Activated CD8-positive, alpha-beta memory T cell treated with anti-CD3 and anti-CD28 coated beads, Interleukin-2, amount 10 ng/mL, durations not matched to agents 7 days and 5 days (primary cell): ENCODE data around the gene GPRIN2. TPM values are rescaled to one million over a fixed set of nuclear protein-coding genes. Genes with fewer than 3 reads are reported as not detected.
"Not testable (repeated sequence)": the region's sequence is repeated elsewhere in the genome, so short reads cannot be mapped to it uniquely, and the experiment has no call there.

Source experiments
- ATAC-seq: fragments of 150-1000 bp; cut with Tn5 transposase; one replicate; pipeline ENCODE4 v1.10.0; 2021; ENCODE audit warnings: moderate library complexity
- CTCF ChIA-PET: fragments of 350-600 bp; sonication (Branson Sonifier 250); formaldehyde crosslinking; loops from one replicate; lab custom pipeline; 2021; ENCODE audit warnings: antibody characterized with exemption; lab: Charles Lee
- DNase-seq: peaks from one replicate; pipeline ENCODE4 v3.0.0-alpha.2; 2020
- H3K27ac Mint-ChIP-seq: one replicate; pipeline ENCODE4 v1.8.0; 2021; ENCODE audit warnings: mild to moderate bottlenecking, mixed read lengths
- H3K27me3 Mint-ChIP-seq: one replicate; pipeline ENCODE4 v1.8.0; 2021; ENCODE audit warnings: mixed read lengths
- H3K36me3 Mint-ChIP-seq: one replicate; pipeline ENCODE4 v1.8.0; 2021; ENCODE audit warnings: mild to moderate bottlenecking, mixed read lengths
- H3K4me1 Mint-ChIP-seq: one replicate; pipeline ENCODE4 v1.8.0; 2021; ENCODE audit warnings: mixed read lengths
- H3K4me3 Mint-ChIP-seq: one replicate; pipeline ENCODE4 v1.8.0; 2021; ENCODE audit warnings: mild to moderate bottlenecking, moderate library complexity, mixed read lengths
- H3K9me3 Mint-ChIP-seq: one replicate; pipeline ENCODE4 v1.8.0; 2022; ENCODE audit warnings: low read depth, mixed read lengths
- total RNA-seq, 2 experiments: library from RNA; stranded (reverse); gene quantifications; one replicate each; pipeline ENCODE4 v1.2.3, GENCODE V29; 2021

The GPRIN2 gene
- total RNA-seq, 2 experiments from 2014 or later = not detected

- H3K27ac Mint-ChIP-seq = no peak overlapping the region
- DNase-seq = no peak
- no peaks in the 10 kb centered on the region for H3K4me1 Mint-ChIP-seq
- H3K9me3 Mint-ChIP-seq = no peaks in the 10 kb centered on the region
- CTCF ChIA-PET = no interaction called here
- H3K27me3 Mint-ChIP-seq = no peaks in the 10 kb centered on the region
- no peak overlapping the region for H3K4me3 Mint-ChIP-seq
- H3K36me3 Mint-ChIP-seq = no peaks in the 10 kb centered on the region
- no peak for ATAC-seq
These were observed 36.1 kb downstream of the GPRIN2 start for GRCh38 chr10:46520381-46520780.

- no peak overlapping the region for H3K27ac Mint-ChIP-seq
- CTCF ChIA-PET = interaction anchor here (0.6 to 1.1 kb wide), 2 partner anchors 10 to 1693 kb away, joined by 3 to 4 read pairs; no protein-coding TSS in a partner anchor
- H3K4me1 Mint-ChIP-seq = no peaks in the 10 kb centered on the region
- ATAC-seq = no peak
- H3K9me3 Mint-ChIP-seq = no peaks in the 10 kb centered on the region
- H3K27me3 Mint-ChIP-seq = no peaks in the 10 kb centered on the region
- peak; percentile 43 for DNase-seq
- H3K4me3 Mint-ChIP-seq = no peak overlapping the region
- no peaks in the 10 kb centered on the region for H3K36me3 Mint-ChIP-seq
These were observed 38.3 kb downstream of the GPRIN2 start for GRCh38 chr10:46518028-46518725.

- ATAC-seq (no peak), DNase-seq (peak; percentile 34)
- CTCF ChIA-PET = interaction anchor here (1.1 kb wide), 1 partner anchor 10 kb away, joined by 4 read pairs; no protein-coding TSS in a partner anchor
- H3K36me3 Mint-ChIP-seq = no peaks in the 10 kb centered on the region
- no peak overlapping the region for H3K4me3 Mint-ChIP-seq
- no peak overlapping the region for H3K27ac Mint-ChIP-seq
- no peaks in the 10 kb centered on the region for H3K4me1 Mint-ChIP-seq
- no peaks in the 10 kb centered on the region for H3K9me3 Mint-ChIP-seq
- H3K27me3 Mint-ChIP-seq = no peaks in the 10 kb centered on the region
These were observed 38.9 kb downstream of the GPRIN2 start for GRCh38 chr10:46517541-46517940.

- CTCF ChIA-PET = no interaction called here
- ATAC-seq (no peak), DNase-seq (peak; percentile 40)
- no peak overlapping the region for H3K27ac Mint-ChIP-seq
- no peaks in the 10 kb centered on the region for H3K27me3 Mint-ChIP-seq
- no peaks in the 10 kb centered on the region for H3K4me1 Mint-ChIP-seq
- no peaks in the 10 kb centered on the region for H3K36me3 Mint-ChIP-seq
- H3K4me3 Mint-ChIP-seq = no peak overlapping the region
- H3K9me3 Mint-ChIP-seq = no peaks in the 10 kb centered on the region
These were observed 39.6 kb downstream of the GPRIN2 start for GRCh38 chr10:46516660-46517416.

- H3K27ac Mint-ChIP-seq = no peak overlapping the region
- CTCF ChIA-PET = no interaction called here
- DNase-seq = peak; percentile 40
- H3K27me3 Mint-ChIP-seq = no peaks in the 10 kb centered on the region
- no peaks in the 10 kb centered on the region for H3K9me3 Mint-ChIP-seq
- H3K4me1 Mint-ChIP-seq = no peaks in the 10 kb centered on the region
- no peaks in the 10 kb centered on the region for H3K36me3 Mint-ChIP-seq
- no peak overlapping the region for H3K4me3 Mint-ChIP-seq
- ATAC-seq = no peak
These were observed 40.7 kb downstream of the GPRIN2 start for GRCh38 chr10:46515793-46516192.

GRCh38 chr10:46515366-46515765 is 41.1 kb downstream of the GPRIN2 start:
- CTCF ChIA-PET = no interaction called here
- Mint-ChIP-seq H3K9me3 (no peaks in the 10 kb centered on the region), H3K36me3 (no peaks in the 10 kb centered on the region), H3K27ac (no peak overlapping the region), H3K4me1 (no peaks in the 10 kb centered on the region), H3K4me3 (no peak overlapping the region), H3K27me3 (no peaks in the 10 kb centered on the region)
- no peak for ATAC-seq
- no peak for DNase-seq

- DNase-seq (peak; percentile 39), ATAC-seq (no peak)
- Mint-ChIP-seq H3K4me3 (no peak overlapping the region), H3K27ac (no peak overlapping the region), H3K27me3 (no peaks in the 10 kb centered on the region), H3K36me3 (no peaks in the 10 kb centered on the region), H3K9me3 (no peaks in the 10 kb centered on the region), H3K4me1 (no peaks in the 10 kb centered on the region)
- CTCF ChIA-PET = no interaction called here
These were observed 41.6 kb downstream of the GPRIN2 start for GRCh38 chr10:46514899-46515298.

- ATAC-seq (no peak), DNase-seq (peak; percentile 40)
- Mint-ChIP-seq H3K9me3 (no peaks in the 10 kb centered on the region), H3K4me1 (no peaks in the 10 kb centered on the region), H3K27me3 (no peaks in the 10 kb centered on the region), H3K27ac (no peak overlapping the region), H3K4me3 (no peak overlapping the region), H3K36me3 (no peaks in the 10 kb centered on the region)
- CTCF ChIA-PET = no interaction called here
These were observed 42.0 kb downstream of the GPRIN2 start for GRCh38 chr10:46514431-46514861.

- not testable (repeated sequence) for H3K27ac Mint-ChIP-seq, H3K27me3 Mint-ChIP-seq
These were observed 43.1 kb downstream of the GPRIN2 start for GRCh38 chr10:46513333-46513732.

GRCh38 chr10:46512725-46513124 is 43.7 kb downstream of the GPRIN2 start:
- CTCF ChIA-PET, H3K27ac Mint-ChIP-seq, H3K27me3 Mint-ChIP-seq, H3K36me3 Mint-ChIP-seq, DNase-seq, H3K4me3 Mint-ChIP-seq, H3K4me1 Mint-ChIP-seq, ATAC-seq, H3K9me3 Mint-ChIP-seq: not testable (repeated sequence)

More at GRCh38 chr10:46513333-46513732, 43.1 kb downstream of the GPRIN2 start:
- H3K4me1 Mint-ChIP-seq, H3K9me3 Mint-ChIP-seq, H3K4me3 Mint-ChIP-seq, CTCF ChIA-PET, ATAC-seq, H3K36me3 Mint-ChIP-seq, DNase-seq: not testable (repeated sequence)

GRCh38 chr10:46512002-46512401 is 44.5 kb downstream of the GPRIN2 start:
- CTCF ChIA-PET, DNase-seq, H3K9me3 Mint-ChIP-seq, ATAC-seq, H3K27ac Mint-ChIP-seq, H3K36me3 Mint-ChIP-seq, H3K4me1 Mint-ChIP-seq, H3K4me3 Mint-ChIP-seq, H3K27me3 Mint-ChIP-seq: not testable (repeated sequence)
